ENCODE results near the gene IFI30. TPM values are rescaled to one million over a fixed set of nuclear protein-coding genes. Genes with fewer than 3 reads are reported as not detected.

Gene IFI30
- total RNA-seq, 1 experiment from 2014 or later, result not detected

GRCh38 chr19:18224525-18225354 lies 51.1 kb downstream of the IFI30 start:
- H3K9me3 ChIP-seq (ENCODE audit: low read depth, low read length, poor library complexity, severe bottlenecking), result no peaks in the 10 kb centered on the region
- intact Hi-C loops (cut with micrococcal nuclease; ENCODE audit: unreplicated experiment), result no loop called here
- peaks cover 6% of the 10 kb centered on the region for H3K4me1 ChIP-seq (ENCODE audit: insufficient read depth, low read length, poor library complexity, severe bottlenecking)
- TF ChIP-seq EZH2 (IDR thresholded peaks at IDR 0.05; ENCODE audit: borderline replicate concordance, low read depth, low read length, poor library complexity, severe bottlenecking), result peak; percentile 19
- TF ChIP-seq, protein P1, sequence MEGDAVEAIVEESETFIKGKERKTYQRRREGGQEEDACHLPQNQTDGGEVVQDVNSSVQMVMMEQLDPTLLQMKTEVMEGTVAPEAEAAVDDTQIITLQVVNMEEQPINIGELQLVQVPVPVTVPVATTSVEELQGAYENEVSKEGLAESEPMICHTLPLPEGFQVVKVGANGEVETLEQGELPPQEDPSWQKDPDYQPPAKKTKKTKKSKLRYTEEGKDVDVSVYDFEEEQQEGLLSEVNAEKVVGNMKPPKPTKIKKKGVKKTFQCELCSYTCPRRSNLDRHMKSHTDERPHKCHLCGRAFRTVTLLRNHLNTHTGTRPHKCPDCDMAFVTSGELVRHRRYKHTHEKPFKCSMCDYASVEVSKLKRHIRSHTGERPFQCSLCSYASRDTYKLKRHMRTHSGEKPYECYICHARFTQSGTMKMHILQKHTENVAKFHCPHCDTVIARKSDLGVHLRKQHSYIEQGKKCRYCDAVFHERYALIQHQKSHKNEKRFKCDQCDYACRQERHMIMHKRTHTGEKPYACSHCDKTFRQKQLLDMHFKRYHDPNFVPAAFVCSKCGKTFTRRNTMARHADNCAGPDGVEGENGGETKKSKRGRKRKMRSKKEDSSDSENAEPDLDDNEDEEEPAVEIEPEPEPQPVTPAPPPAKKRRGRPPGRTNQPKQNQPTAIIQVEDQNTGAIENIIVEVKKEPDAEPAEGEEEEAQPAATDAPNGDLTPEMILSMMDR (conservative IDR thresholded peaks at IDR 0.05; ENCODE audit: low read depth, low read length), result no peak
- H3K27ac ChIP-seq (ENCODE audit: low read depth, low read length, poor library complexity, severe bottlenecking), result no peak overlapping the region
- peak overlapping the region; percentile 34 for H3K4me3 ChIP-seq (ENCODE audit: low read depth, low read length, poor library complexity, severe bottlenecking)
- peak; percentile 97 for DNase-seq (ENCODE audit: low spot score)
- peaks cover 35% of the 10 kb centered on the region for H3K27me3 ChIP-seq (replicated peaks; ENCODE audit: insufficient read depth, low read depth, low read length, poor library complexity)
- POLR2A ChIA-PET (ENCODE audit: low non-redundant PET), result interaction anchor here (1.2 kb wide), 1 partner anchor 57 kb away, joined by 5 read pairs; the partner anchor contains the start of gene JUND
- BruUV-seq (replicated peaks), result no TSS peak
- CTCF ChIA-PET, result interaction anchor here (0.5 to 1.9 kb wide), 6 partner anchors 13 to 112 kb away, joined by 3 to 8 read pairs (median 4); no protein-coding TSS in a partner anchor
- H3K36me3 ChIP-seq (ENCODE audit: insufficient read depth, low read length, poor library complexity, severe bottlenecking), result no peaks in the 10 kb centered on the region

DNA sequence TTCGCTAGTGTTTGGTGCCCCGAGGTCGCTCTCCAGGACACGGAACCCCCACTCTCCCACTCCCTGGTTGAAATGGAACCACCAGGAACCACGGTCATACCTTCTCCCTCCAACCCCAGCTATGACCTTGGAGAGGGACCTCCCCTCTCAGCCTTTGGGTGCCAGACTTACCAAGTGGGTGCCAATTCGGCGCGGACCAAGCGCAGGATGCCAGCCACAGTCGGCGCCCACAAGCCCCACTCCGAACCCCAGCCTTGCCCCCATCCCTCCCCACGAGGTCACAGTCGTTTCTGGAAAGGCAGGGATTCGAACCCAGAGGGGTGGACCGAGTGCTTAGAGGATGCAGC lies 51.7 kb downstream of the IFI30 start:
- CTCF ChIA-PET, result interaction anchor here (0.7 to 1.9 kb wide), 2 partner anchors 43 to 54 kb away, joined by 5 to 8 read pairs; no protein-coding TSS in a partner anchor

GRCh38 chr19:18225702-18226468 lies 52.3 kb downstream of the IFI30 start, which contains the start of gene PDE4C:
PDE4C (minus strand) TSS chr19:18226438; CDS start chr19:18226415, 23 bp downstream.
- peaks cover 35% of the 10 kb centered on the region for H3K27me3 ChIP-seq (replicated peaks; ENCODE audit: insufficient read depth, low read depth, low read length, poor library complexity)
- intact Hi-C loops (cut with micrococcal nuclease; ENCODE audit: unreplicated experiment), result no loop called here

More for the DNA sequence above, 51.7 kb downstream of the IFI30 start:
- peak; percentile 18 for TF ChIP-seq EZH2 (IDR thresholded peaks at IDR 0.05; ENCODE audit: borderline replicate concordance, low read depth, low read length, poor library complexity, severe bottlenecking)
- TF ChIP-seq, protein P1 (conservative IDR thresholded peaks at IDR 0.05; ENCODE audit: low read depth, low read length), result no peak
- DNase-seq (ENCODE audit: low spot score), result no peak
- POLR2A ChIA-PET (ENCODE audit: low non-redundant PET), result no interaction called here
- intact Hi-C loops (cut with micrococcal nuclease; ENCODE audit: unreplicated experiment), result no loop called here
- peaks cover 6% of the 10 kb centered on the region for H3K4me1 ChIP-seq (ENCODE audit: insufficient read depth, low read length, poor library complexity, severe bottlenecking)
- peak overlapping the region; percentile 34 for H3K4me3 ChIP-seq (ENCODE audit: low read depth, low read length, poor library complexity, severe bottlenecking)
- H3K9me3 ChIP-seq (ENCODE audit: low read depth, low read length, poor library complexity, severe bottlenecking), result no peaks in the 10 kb centered on the region
- H3K27ac ChIP-seq (ENCODE audit: low read depth, low read length, poor library complexity, severe bottlenecking), result no peak overlapping the region
- H3K36me3 ChIP-seq (ENCODE audit: insufficient read depth, low read length, poor library complexity, severe bottlenecking), result no peaks in the 10 kb centered on the region
- no TSS peak for BruUV-seq (replicated peaks)
- H3K27me3 ChIP-seq (replicated peaks; ENCODE audit: insufficient read depth, low read depth, low read length, poor library complexity), result peaks cover 35% of the 10 kb centered on the region

More at GRCh38 chr19:18225702-18226468, 52.3 kb downstream of the IFI30 start, which contains the start of gene PDE4C:
- H3K27ac ChIP-seq (ENCODE audit: low read depth, low read length, poor library complexity, severe bottlenecking), result no peak within 1 kb of the TSS
- no TSS peak for BruUV-seq (replicated peaks)
- ChIA-PET POLR2A (ENCODE audit: low non-redundant PET) (no interaction called here), CTCF (interaction anchor here (0.7 kb wide), 1 partner anchor 43 kb away, joined by 5 read pairs; no protein-coding TSS in a partner anchor)
- no peaks in the 10 kb centered on the region for H3K9me3 ChIP-seq (ENCODE audit: low read depth, low read length, poor library complexity, severe bottlenecking)
- no peak for TF ChIP-seq EZH2 (IDR thresholded peaks at IDR 0.05; ENCODE audit: borderline replicate concordance, low read depth, low read length, poor library complexity, severe bottlenecking)
- TF ChIP-seq, protein P1 (conservative IDR thresholded peaks at IDR 0.05; ENCODE audit: low read depth, low read length), result no peak
- peak; percentile 64 for DNase-seq (ENCODE audit: low spot score)
- no peaks in the 10 kb centered on the region for H3K36me3 ChIP-seq (ENCODE audit: insufficient read depth, low read length, poor library complexity, severe bottlenecking)
- H3K4me3 ChIP-seq (ENCODE audit: low read depth, low read length, poor library complexity, severe bottlenecking), result no peak within 1 kb of the TSS
- peaks cover 6% of the 10 kb centered on the region for H3K4me1 ChIP-seq (ENCODE audit: insufficient read depth, low read length, poor library complexity, severe bottlenecking)
